ENCODE results near the gene ENO3. TPM values are rescaled to one million over a fixed set of nuclear protein-coding genes. Genes with fewer than 3 reads are reported as not detected.

Gene ENO3
- total and polyA plus RNA-seq, 7 experiments from 2014 or later = 0.87 to 56.3 (median 30.1) TPM

DNA sequence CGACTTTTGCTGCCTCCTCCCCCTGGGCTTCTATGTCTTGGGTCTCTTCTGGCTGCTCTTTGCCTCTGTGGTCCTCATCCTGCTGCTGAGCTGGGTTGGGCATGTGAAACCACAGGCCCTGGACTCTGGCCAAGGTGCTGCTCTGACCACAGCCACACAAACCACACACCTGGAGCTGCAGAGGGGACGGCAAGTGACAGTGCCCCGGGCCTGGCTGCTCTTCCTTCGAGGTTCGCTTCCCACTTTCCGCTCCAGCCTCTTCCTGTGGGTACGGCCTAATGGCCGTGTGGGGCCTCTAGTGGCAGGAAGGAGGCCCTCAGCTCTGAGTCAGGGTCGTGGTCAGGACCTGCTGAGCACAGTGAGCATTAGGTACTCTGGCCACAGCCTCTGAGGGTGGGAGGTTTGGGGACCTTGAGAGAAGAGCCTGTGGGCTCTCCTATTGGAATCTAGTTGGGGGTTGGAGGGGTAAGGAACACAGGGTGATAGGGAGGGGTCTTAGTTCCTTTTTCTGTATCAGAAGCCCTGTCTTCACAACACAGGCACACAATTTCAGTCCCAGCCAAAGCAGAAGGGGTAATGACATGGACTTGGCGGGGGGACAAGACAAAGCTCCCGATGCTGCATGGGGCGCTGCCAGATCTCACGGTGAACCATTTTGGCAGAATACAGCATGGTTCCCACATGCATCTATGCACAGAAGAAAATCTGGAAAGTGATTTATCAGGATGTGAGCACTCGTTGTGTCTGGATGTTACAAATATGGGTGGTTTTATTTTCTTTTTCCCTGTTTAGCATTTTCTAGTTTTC lies 16.5 kb upstream of the ENO3 start:
- CTCF ChIA-PET = no interaction called here
- POLR2A ChIA-PET = interaction anchor here (0.7 to 1.3 kb wide), 3 partner anchors 10 to 33 kb away, joined by 3 to 7 read pairs (median 3); partner anchors contain the start of genes PFN1 and SPAG7
- H3K4me3 Mint-ChIP-seq = peak overlapping the region in 4 of 10 donors; percentile 30 to 66 (median 52)
- peaks cover 0 to 1% (median 0%) of the 10 kb centered on the region in 11 donors for H3K9me3 Mint-ChIP-seq
- Histone ChIP-seq H3K4me3 (ENCODE audit: low read length) (no peak overlapping the region), H3K27me3 (ENCODE audit: control insufficient read depth in 2 of 2, insufficient read depth in 2 of 2, low read length in 2 of 2) (no peaks in the 10 kb centered on the region), H3K27ac (ENCODE audit: low read depth, low read length) (no peak overlapping the region), H3K36me3 (ENCODE audit: control insufficient read depth in 2 of 3, insufficient read depth in 3 of 3, low read length in 3 of 3) (peaks cover 0 to 32% (median 7%) of the 10 kb centered on the region in 3 experiments), H3K9me3 (ENCODE audit: control insufficient read depth in 2 of 3, low read length in 3 of 3) (no peaks in the 10 kb centered on the region), H3K4me1 (ENCODE audit: control insufficient read depth in 2 of 2, insufficient read depth in 2 of 2, low read length in 2 of 2) (peaks cover 21 to 22% of the 10 kb centered on the region in 2 donors)
- ATAC-seq (peak; percentile 63), DNase-seq (no peak)
- peaks cover 38 to 64% (median 44%) of the 10 kb centered on the region in 7 donors for H3K4me1 Mint-ChIP-seq
- peaks cover 8 to 21% (median 14%) of the 10 kb centered on the region in 5 donors for H3K36me3 Mint-ChIP-seq
- H3K27me3 Mint-ChIP-seq = peaks cover 0 to 4% (median 0%) of the 10 kb centered on the region in 5 donors
- intact Hi-C loops (cut with micrococcal nuclease) = no loop called here
- H3K27ac Mint-ChIP-seq = peak overlapping the region; percentile 36 to 79 (median 59)

DNA sequence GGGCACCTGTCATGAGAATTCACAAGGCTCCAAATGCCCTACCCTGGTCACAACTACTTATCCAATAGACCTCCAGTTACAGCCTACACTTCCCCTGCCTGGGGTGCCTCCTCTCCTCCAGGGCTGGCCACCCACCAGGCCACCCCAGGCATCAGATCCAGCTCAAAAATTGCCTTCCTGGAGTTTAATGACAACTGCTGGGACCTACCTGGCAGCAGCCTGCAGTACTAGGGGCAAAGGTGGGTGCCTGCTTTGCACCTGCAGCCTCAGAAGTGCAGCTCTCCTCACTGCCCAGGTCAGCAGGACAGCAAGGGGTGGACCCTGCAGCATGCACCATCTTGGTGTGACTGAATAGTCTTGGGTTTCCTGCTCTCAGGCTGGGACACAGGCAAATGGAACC lies 15.3 kb upstream of the ENO3 start:
- DNase-seq (no peak), ATAC-seq (no peak)
- Mint-ChIP-seq H3K27me3 (peaks cover 0 to 4% (median 0%) of the 10 kb centered on the region in 5 donors), H3K4me3 (peak overlapping the region in 1 of 10 donors; percentile 4), H3K27ac (peak overlapping the region in 5 of 9 donors; percentile 19 to 69 (median 36)), H3K36me3 (peaks cover 10 to 17% (median 14%) of the 10 kb centered on the region in 5 donors), H3K9me3 (no peaks in the 10 kb centered on the region), H3K4me1 (peaks cover 38 to 68% (median 45%) of the 10 kb centered on the region in 7 donors)
- intact Hi-C loops (cut with micrococcal nuclease) = no loop called here
- Histone ChIP-seq H3K27ac (ENCODE audit: low read depth, low read length) (no peak overlapping the region), H3K9me3 (ENCODE audit: control insufficient read depth in 2 of 3, low read length in 3 of 3) (no peaks in the 10 kb centered on the region), H3K27me3 (ENCODE audit: control insufficient read depth in 2 of 2, insufficient read depth in 2 of 2, low read length in 2 of 2) (no peaks in the 10 kb centered on the region), H3K4me1 (ENCODE audit: control insufficient read depth in 2 of 2, insufficient read depth in 2 of 2, low read length in 2 of 2) (peaks cover 21 to 22% of the 10 kb centered on the region in 2 donors), H3K4me3 (ENCODE audit: low read length) (no peak overlapping the region), H3K36me3 (ENCODE audit: control insufficient read depth in 2 of 3, insufficient read depth in 3 of 3, low read length in 3 of 3) (peaks cover 0 to 36% (median 7%) of the 10 kb centered on the region in 3 experiments)
- CTCF ChIA-PET = no interaction called here
- POLR2A ChIA-PET = no interaction called here

DNA sequence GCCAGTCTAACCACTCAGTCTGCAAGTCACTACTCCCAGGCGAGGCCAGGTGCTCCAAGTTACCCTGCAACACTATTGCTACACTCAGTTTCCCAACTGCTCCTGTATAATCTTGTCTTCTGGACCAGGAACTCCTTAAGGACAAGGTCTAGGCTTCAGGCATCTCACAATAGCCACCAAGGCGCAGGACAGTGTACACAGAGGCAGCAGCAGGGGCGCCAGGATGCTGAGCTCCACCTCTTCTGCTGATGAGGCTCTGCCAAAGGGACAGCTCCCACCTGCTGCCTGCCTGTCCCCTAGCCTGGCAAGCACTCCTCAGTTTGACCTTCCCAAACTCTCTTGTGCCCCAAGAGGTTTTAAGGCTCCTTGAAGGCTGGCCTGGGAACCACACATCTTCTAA lies 14.5 kb upstream of the ENO3 start:
- ATAC-seq (no peak), DNase-seq (no peak)
- ChIA-PET POLR2A (interaction anchor here (4.9 kb wide), 2 partner anchors 15 to 32 kb away, joined by 120 to 135 read pairs; partner anchors contain the start of genes ENO3, PFN1 and SPAG7), CTCF (no interaction called here)
- Histone ChIP-seq H3K4me1 (ENCODE audit: control insufficient read depth in 2 of 2, insufficient read depth in 2 of 2, low read length in 2 of 2) (peaks cover 21 to 22% of the 10 kb centered on the region in 2 donors), H3K9me3 (ENCODE audit: control insufficient read depth in 2 of 3, low read length in 3 of 3) (no peaks in the 10 kb centered on the region), H3K27ac (ENCODE audit: low read depth, low read length) (no peak overlapping the region), H3K27me3 (ENCODE audit: control insufficient read depth in 2 of 2, insufficient read depth in 2 of 2, low read length in 2 of 2) (no peaks in the 10 kb centered on the region), H3K4me3 (ENCODE audit: low read length) (no peak overlapping the region), H3K36me3 (ENCODE audit: control insufficient read depth in 2 of 3, insufficient read depth in 3 of 3, low read length in 3 of 3) (peaks cover 0 to 32% (median 7%) of the 10 kb centered on the region in 3 experiments)
- peaks cover 39 to 68% (median 52%) of the 10 kb centered on the region in 7 donors for H3K4me1 Mint-ChIP-seq
- peak overlapping the region in 6 of 9 donors; percentile 2 to 78 (median 30) for H3K27ac Mint-ChIP-seq
- intact Hi-C loops (cut with micrococcal nuclease) = no loop called here
- H3K4me3 Mint-ChIP-seq = peak overlapping the region in 1 of 10 donors; percentile 4
- H3K36me3 Mint-ChIP-seq = peaks cover 2 to 18% (median 9%) of the 10 kb centered on the region in 5 donors
- H3K9me3 Mint-ChIP-seq = no peaks in the 10 kb centered on the region
- H3K27me3 Mint-ChIP-seq = peaks cover 0 to 4% (median 0%) of the 10 kb centered on the region in 5 donors

- peaks cover 0 to 27% (median 17%) of the 10 kb centered on the region in 5 donors for H3K36me3 Mint-ChIP-seq
- DNase-seq (no peak), ATAC-seq (no peak)
- H3K4me3 Mint-ChIP-seq = peak overlapping the region in 7 of 10 donors; percentile 21 to 100 (median 92)
- no peak overlapping the region for H3K27ac ChIP-seq (ENCODE audit: low read depth, low read length)
- ChIA-PET CTCF (no interaction called here), POLR2A (interaction anchor here (4.2 to 4.9 kb wide), 3 partner anchors 14 to 227 kb away, joined by 20 to 135 read pairs (median 120); partner anchors contain the start of genes ARRB2, ENO3, PFN1 and SPAG7)
- H3K4me1 ChIP-seq (ENCODE audit: control insufficient read depth in 2 of 2, insufficient read depth in 2 of 2, low read length in 2 of 2) = peaks cover 30 to 31% of the 10 kb centered on the region in 2 donors
- H3K27me3 ChIP-seq (ENCODE audit: control insufficient read depth in 2 of 2, insufficient read depth in 2 of 2, low read length in 2 of 2) = no peaks in the 10 kb centered on the region
- H3K4me3 ChIP-seq (ENCODE audit: low read length) = no peak overlapping the region
- intact Hi-C loops (cut with micrococcal nuclease) = no loop called here
- H3K36me3 ChIP-seq (ENCODE audit: control insufficient read depth in 2 of 3, insufficient read depth in 3 of 3, low read length in 3 of 3) = peaks cover 0 to 35% (median 7%) of the 10 kb centered on the region in 3 experiments
- H3K27me3 Mint-ChIP-seq = peaks cover 0 to 4% (median 0%) of the 10 kb centered on the region in 5 donors
- peaks cover 44 to 71% (median 63%) of the 10 kb centered on the region in 7 donors for H3K4me1 Mint-ChIP-seq
- H3K27ac Mint-ChIP-seq = peak overlapping the region in 3 of 9 donors; percentile 8 to 62 (median 55)
- no peaks in the 10 kb centered on the region for H3K9me3 ChIP-seq (ENCODE audit: control insufficient read depth in 2 of 3, low read length in 3 of 3)
- peaks cover 0 to 1% (median 0%) of the 10 kb centered on the region in 11 donors for H3K9me3 Mint-ChIP-seq
Measured at GRCh38 chr17:4937553-4937952, 13.4 kb upstream of the ENO3 start.

DNA sequence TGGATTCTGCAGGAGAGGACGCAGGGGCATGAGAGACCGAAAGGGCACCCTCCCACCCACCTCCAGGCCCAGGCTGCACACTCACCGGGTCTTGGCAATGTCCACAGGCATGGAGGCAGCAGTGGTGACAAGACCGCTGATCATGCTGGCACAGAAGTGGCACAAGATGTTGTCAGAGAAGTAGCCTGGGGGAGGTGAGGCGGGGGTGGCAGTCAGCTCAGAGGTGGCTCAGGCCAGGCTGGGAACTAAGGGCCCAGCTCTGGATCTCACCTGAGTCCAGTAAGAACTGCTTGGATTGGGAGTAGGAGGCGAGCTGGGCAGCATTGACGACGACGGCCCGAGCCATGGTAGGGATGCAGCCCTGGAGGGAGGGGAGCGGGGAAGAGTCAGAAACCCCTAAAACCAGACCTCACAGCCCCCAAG lies 12.8 kb upstream of the ENO3 start:
- peak overlapping the region; percentile 92 to 100 (median 98) for H3K4me3 Mint-ChIP-seq
- peaks cover 36% of the 10 kb centered on the region in 2 donors for H3K4me1 ChIP-seq (ENCODE audit: control insufficient read depth in 2 of 2, insufficient read depth in 2 of 2, low read length in 2 of 2)
- ATAC-seq (no peak), DNase-seq (no peak)
- H3K36me3 Mint-ChIP-seq = peaks cover 0 to 32% (median 21%) of the 10 kb centered on the region in 5 donors
- peaks cover 48 to 75% (median 64%) of the 10 kb centered on the region in 7 donors for H3K4me1 Mint-ChIP-seq
- intact Hi-C loops (cut with micrococcal nuclease) = no loop called here
- H3K36me3 ChIP-seq (ENCODE audit: control insufficient read depth in 2 of 3, insufficient read depth in 3 of 3, low read length in 3 of 3) = peaks cover 0 to 40% (median 12%) of the 10 kb centered on the region in 3 experiments
- H3K27me3 Mint-ChIP-seq = peaks cover 0 to 4% (median 0%) of the 10 kb centered on the region in 5 donors
- peaks cover 0 to 1% (median 0%) of the 10 kb centered on the region in 11 donors for H3K9me3 Mint-ChIP-seq
- no peaks in the 10 kb centered on the region for H3K9me3 ChIP-seq (ENCODE audit: control insufficient read depth in 2 of 3, low read length in 3 of 3)
- no peaks in the 10 kb centered on the region for H3K27me3 ChIP-seq (ENCODE audit: control insufficient read depth in 2 of 2, insufficient read depth in 2 of 2, low read length in 2 of 2)
- no peak overlapping the region for H3K27ac ChIP-seq (ENCODE audit: low read depth, low read length)
- H3K4me3 ChIP-seq (ENCODE audit: low read length) = no peak overlapping the region
- ChIA-PET CTCF (no interaction called here), POLR2A (interaction anchor here (2.4 to 4.9 kb wide), 4 partner anchors 13 to 227 kb away, joined by 16 to 135 read pairs (median 70); partner anchors contain the start of genes ARRB2, ENO3, PFN1 and SPAG7)
- peak overlapping the region in 6 of 9 donors; percentile 62 to 95 (median 90) for H3K27ac Mint-ChIP-seq
